Retinal pigment epithelial cell (primary cell): ENCODE data around the gene TRIOBP.

Experiments used
- DNase-seq: peaks from one replicate; pipeline ENCODE4 v3.0.0-alpha.2; 2010; ENCODE audit warnings: low read depth
- H3K4me3 ChIP-seq: 2 replicates; pipeline ENCODE4 v1.5.1; 2011; ENCODE audit warnings: mild to moderate bottlenecking, low read length, control low read depth, moderate library complexity
- CTCF ChIP-seq: conservative IDR thresholded peaks from 2 replicates; pipeline ENCODE4 v1.5.1; 2011; ENCODE audit warnings: low read depth, low read length, control low read depth, inconsistent platforms

The TRIOBP gene

GRCh38 chr22:37734402-37734700 lies 37.5 kb downstream of the TRIOBP start:
- no peak for DNase-seq
- no peak overlapping the region for H3K4me3 ChIP-seq
- TF ChIP-seq CTCF = no peak

- H3K4me3 ChIP-seq = no peak overlapping the region
- DNase-seq = no peak
- peak; percentile 49 for TF ChIP-seq CTCF
These were observed 38.2 kb downstream of the TRIOBP start for GRCh38 chr22:37734964-37735451.

- no peak for DNase-seq
- H3K4me3 ChIP-seq = no peak overlapping the region
- TF ChIP-seq CTCF = no peak
These were observed 42.2 kb downstream of the TRIOBP start for GRCh38 chr22:37739035-37739434.

- TF ChIP-seq CTCF = no peak
- no peak for DNase-seq
- no peak overlapping the region for H3K4me3 ChIP-seq
These were observed 42.8 kb downstream of the TRIOBP start for GRCh38 chr22:37739611-37740049.

GRCh38 chr22:37740455-37741311 lies 43.8 kb downstream of the TRIOBP start:
- no peak overlapping the region for H3K4me3 ChIP-seq

GRCh38 chr22:37741312-37741795 lies 44.5 kb downstream of the TRIOBP start:
- TF ChIP-seq CTCF = no peak
- H3K4me3 ChIP-seq = no peak overlapping the region
- no peak for DNase-seq

More at GRCh38 chr22:37740455-37741311, 43.8 kb downstream of the TRIOBP start:
- no peak for DNase-seq
- no peak for TF ChIP-seq CTCF

GRCh38 chr22:37742376-37743171 lies 45.7 kb downstream of the TRIOBP start:
- no peak overlapping the region for H3K4me3 ChIP-seq
- DNase-seq = no peak

More at GRCh38 chr22:37742376-37743171, 45.7 kb downstream of the TRIOBP start:
- TF ChIP-seq CTCF = no peak
